GM23338 (cell line): ENCODE measurements around the gene CEBPE. TPM values are rescaled to one million over a fixed set of nuclear protein-coding genes. Genes with fewer than 3 reads are reported as not detected.

ENCODE experiments used
- ATAC-seq: fragments of 200-7000 bp; cut with Tn5 transposase; 3 replicates; pipeline ENCODE4 v1.9.1; 2020
- DNase-seq: peaks from one replicate; pipeline ENCODE4 v3.0.0-alpha.2; 2015; ENCODE audit warnings: low spot score
- H2AFZ ChIP-seq: fragments of 200-600 bp; sonication (generic); 2 replicates; pipeline ENCODE4 v1.8.0; 2016; ENCODE audit warnings: antibody characterized with exemption, mild to moderate bottlenecking, moderate library complexity
- H3F3A ChIP-seq: fragments of 200-600 bp; sonication (generic); replicated peaks from 2 replicates; pipeline ENCODE4 v1.8.0; 2017; ENCODE audit warnings: antibody characterized with exemption, mixed run types, low read depth
- H3K27ac ChIP-seq: fragments of 200-600 bp; sonication (generic); 2 replicates; pipeline ENCODE4 v1.6.1; 2016; ENCODE audit warnings: low read depth
- H3K27me3 ChIP-seq: fragments of 200-600 bp; sonication (generic); 2 replicates; pipeline ENCODE4 v1.8.0; 2016; ENCODE audit warnings: mild to moderate bottlenecking, mixed run types, moderate library complexity; ENCODE audit not compliant: insufficient read depth
- H3K36me3 ChIP-seq: fragments of 200-600 bp; sonication (generic); 2 replicates; pipeline ENCODE4 v1.8.0; 2016; ENCODE audit warnings: mild to moderate bottlenecking; ENCODE audit not compliant: insufficient read depth
- H3K4me1 ChIP-seq: fragments of 200-600 bp; sonication (generic); 2 replicates; pipeline ENCODE4 v1.8.0; 2016; ENCODE audit warnings: mild to moderate bottlenecking, moderate library complexity; ENCODE audit not compliant: insufficient read depth
- H3K4me2 ChIP-seq: fragments of 200-600 bp; sonication (generic); 2 replicates; pipeline ENCODE4 v1.7.1; 2017; ENCODE audit warnings: mixed run types
- H3K4me3 ChIP-seq: fragments of 200-600 bp; sonication (generic); 2 replicates; pipeline ENCODE4 v1.6.1; 2016; ENCODE audit warnings: mixed run types
- H3K79me2 ChIP-seq: fragments of 200-600 bp; sonication (generic); replicated peaks from 2 replicates; pipeline ENCODE4 v1.8.0; 2017; ENCODE audit warnings: mild to moderate bottlenecking; ENCODE audit not compliant: insufficient read depth
- H3K9me2 ChIP-seq: fragments of 200-600 bp; sonication (generic); 2 replicates; pipeline ENCODE4 v1.8.0; 2017; ENCODE audit not compliant: insufficient read depth
- H4K20me1 ChIP-seq: fragments of 200-600 bp; sonication (generic); replicated peaks from 2 replicates; pipeline ENCODE4 v1.8.0; 2017; ENCODE audit warnings: mild to moderate bottlenecking; ENCODE audit not compliant: insufficient read depth
- H3K27ac Mint-ChIP-seq: 2 replicates; pipeline ENCODE4 v1.8.0; 2020; ENCODE audit warnings: inconsistent platforms, mild to moderate bottlenecking, moderate library complexity, mixed read lengths
- H3K27me3 Mint-ChIP-seq: 3 replicates; pipeline ENCODE4 v1.8.0; 2022; ENCODE audit warnings: low read depth, mild to moderate bottlenecking, moderate library complexity, mixed read lengths, inconsistent platforms; ENCODE audit not compliant: insufficient read depth, poor library complexity
- H3K36me3 Mint-ChIP-seq: 3 replicates; pipeline ENCODE4 v1.8.0; 2021; ENCODE audit warnings: low read depth, mild to moderate bottlenecking, inconsistent platforms, moderate library complexity, mixed read lengths
- H3K4me1 Mint-ChIP-seq: 3 replicates; pipeline ENCODE4 v1.8.0; 2020; ENCODE audit warnings: mild to moderate bottlenecking, inconsistent platforms, mixed read lengths
- H3K4me3 Mint-ChIP-seq: 3 replicates; pipeline ENCODE4 v1.8.0; 2021; ENCODE audit warnings: moderate library complexity, mild to moderate bottlenecking, inconsistent platforms, mixed read lengths
- H3K9me3 Mint-ChIP-seq: 3 replicates; pipeline ENCODE4 v1.8.0; 2020; ENCODE audit warnings: moderate library complexity, mild to moderate bottlenecking, inconsistent platforms, mixed read lengths
- STAT1 ChIP-seq: IDR thresholded peaks from one replicate; pipeline ENCODE4 v1.6.1; 2016; ENCODE audit warnings: antibody characterized with exemption; ENCODE audit not compliant: unreplicated experiment
- ZNF114 ChIP-seq: fragments of 250-450 bp; sonication (Bioruptor Pico); IDR thresholded peaks from 2 replicates; pipeline ENCODE4 v1.5.0; 2020; ENCODE audit warnings: mild to moderate bottlenecking, moderate library complexity
- polyA plus RNA-seq: library from polyadenylated mRNA; unstranded; fragments of >200 nt; fragmentation: Nextera tagmentation; extraction: Ambion mirVana; gene quantifications from 2 replicates; pipeline ENCODE4 v1.2.1, GENCODE V29; 2016
- total RNA-seq: library from RNA; depleted of rRNA; stranded (reverse); fragments of >200 nt; shearing (Covaris generic); gene quantifications from 2 replicates; pipeline ENCODE4 v1.2.3, GENCODE V29; 2014
- TF ChIP-seq, protein P1 (sequence below): fragments of 250-450 bp; sonication (Bioruptor Pico); IDR thresholded peaks from 2 replicates; pipeline ENCODE4 v1.5.0; 2020; ENCODE audit warnings: mild to moderate bottlenecking, moderate library complexity

CEBPE gene
- total and polyA plus RNA-seq, 2 experiments from 2014 or later = not detected

DNA sequence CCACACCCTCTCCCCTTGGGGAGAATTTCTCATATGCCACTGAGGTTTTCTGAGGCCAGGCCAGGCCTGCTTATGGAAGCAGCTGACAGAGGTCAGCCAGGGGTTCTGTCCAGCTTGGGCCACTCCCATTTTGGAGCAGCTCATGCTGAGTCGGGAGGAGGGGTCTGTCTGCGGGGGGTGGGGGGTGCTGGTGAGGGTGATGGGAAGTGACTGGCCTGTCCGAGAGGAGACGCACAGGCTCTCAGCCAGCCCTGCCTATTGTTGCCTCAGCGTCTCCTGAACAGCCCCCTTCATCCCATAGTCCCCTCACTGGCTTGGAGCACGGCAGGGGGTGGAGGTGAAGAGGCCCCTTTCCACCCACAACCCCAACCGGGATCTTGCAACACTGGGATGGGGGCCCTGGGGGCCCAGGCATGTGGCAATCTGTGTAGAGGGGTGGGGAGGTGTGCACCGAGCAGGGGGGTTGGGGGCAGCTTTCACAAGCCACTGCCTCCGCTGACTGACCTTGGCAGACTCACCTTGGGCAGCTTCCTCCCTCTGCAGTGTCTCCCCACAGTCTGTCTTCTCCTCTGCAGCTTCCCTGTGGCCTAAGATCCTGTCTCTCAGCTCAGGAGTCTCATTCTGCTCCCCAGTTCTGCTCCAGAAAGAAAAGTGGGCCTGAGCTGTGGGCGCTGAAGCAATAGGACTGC lies 5.5 kb downstream of the CEBPE start:
- H3K36me3 Mint-ChIP-seq = peaks cover 4% of the 10 kb centered on the region; the same call in 1 of the 3 replicates
- no peaks in the 10 kb centered on the region for H3K79me2 ChIP-seq
- no peaks in the 10 kb centered on the region for H3K9me2 ChIP-seq
- H3K4me3 Mint-ChIP-seq = no peak overlapping the region
- H3K27ac Mint-ChIP-seq = no peak overlapping the region
- peaks cover 5% of the 10 kb centered on the region for H3K27me3 Mint-ChIP-seq
- ATAC-seq (peak; percentile 47), DNase-seq (no peak)
- peak overlapping the region; percentile 86 for H2AFZ ChIP-seq
- H3K27me3 ChIP-seq = no peaks in the 10 kb centered on the region
- H3K9me3 Mint-ChIP-seq = no peaks in the 10 kb centered on the region; the same call in 2 of the 3 replicates
- H3K4me3 ChIP-seq = no peak overlapping the region
- no peak for TF ChIP-seq ZNF114 (CRISPR knock-in tag)
- TF ChIP-seq, protein P1, sequence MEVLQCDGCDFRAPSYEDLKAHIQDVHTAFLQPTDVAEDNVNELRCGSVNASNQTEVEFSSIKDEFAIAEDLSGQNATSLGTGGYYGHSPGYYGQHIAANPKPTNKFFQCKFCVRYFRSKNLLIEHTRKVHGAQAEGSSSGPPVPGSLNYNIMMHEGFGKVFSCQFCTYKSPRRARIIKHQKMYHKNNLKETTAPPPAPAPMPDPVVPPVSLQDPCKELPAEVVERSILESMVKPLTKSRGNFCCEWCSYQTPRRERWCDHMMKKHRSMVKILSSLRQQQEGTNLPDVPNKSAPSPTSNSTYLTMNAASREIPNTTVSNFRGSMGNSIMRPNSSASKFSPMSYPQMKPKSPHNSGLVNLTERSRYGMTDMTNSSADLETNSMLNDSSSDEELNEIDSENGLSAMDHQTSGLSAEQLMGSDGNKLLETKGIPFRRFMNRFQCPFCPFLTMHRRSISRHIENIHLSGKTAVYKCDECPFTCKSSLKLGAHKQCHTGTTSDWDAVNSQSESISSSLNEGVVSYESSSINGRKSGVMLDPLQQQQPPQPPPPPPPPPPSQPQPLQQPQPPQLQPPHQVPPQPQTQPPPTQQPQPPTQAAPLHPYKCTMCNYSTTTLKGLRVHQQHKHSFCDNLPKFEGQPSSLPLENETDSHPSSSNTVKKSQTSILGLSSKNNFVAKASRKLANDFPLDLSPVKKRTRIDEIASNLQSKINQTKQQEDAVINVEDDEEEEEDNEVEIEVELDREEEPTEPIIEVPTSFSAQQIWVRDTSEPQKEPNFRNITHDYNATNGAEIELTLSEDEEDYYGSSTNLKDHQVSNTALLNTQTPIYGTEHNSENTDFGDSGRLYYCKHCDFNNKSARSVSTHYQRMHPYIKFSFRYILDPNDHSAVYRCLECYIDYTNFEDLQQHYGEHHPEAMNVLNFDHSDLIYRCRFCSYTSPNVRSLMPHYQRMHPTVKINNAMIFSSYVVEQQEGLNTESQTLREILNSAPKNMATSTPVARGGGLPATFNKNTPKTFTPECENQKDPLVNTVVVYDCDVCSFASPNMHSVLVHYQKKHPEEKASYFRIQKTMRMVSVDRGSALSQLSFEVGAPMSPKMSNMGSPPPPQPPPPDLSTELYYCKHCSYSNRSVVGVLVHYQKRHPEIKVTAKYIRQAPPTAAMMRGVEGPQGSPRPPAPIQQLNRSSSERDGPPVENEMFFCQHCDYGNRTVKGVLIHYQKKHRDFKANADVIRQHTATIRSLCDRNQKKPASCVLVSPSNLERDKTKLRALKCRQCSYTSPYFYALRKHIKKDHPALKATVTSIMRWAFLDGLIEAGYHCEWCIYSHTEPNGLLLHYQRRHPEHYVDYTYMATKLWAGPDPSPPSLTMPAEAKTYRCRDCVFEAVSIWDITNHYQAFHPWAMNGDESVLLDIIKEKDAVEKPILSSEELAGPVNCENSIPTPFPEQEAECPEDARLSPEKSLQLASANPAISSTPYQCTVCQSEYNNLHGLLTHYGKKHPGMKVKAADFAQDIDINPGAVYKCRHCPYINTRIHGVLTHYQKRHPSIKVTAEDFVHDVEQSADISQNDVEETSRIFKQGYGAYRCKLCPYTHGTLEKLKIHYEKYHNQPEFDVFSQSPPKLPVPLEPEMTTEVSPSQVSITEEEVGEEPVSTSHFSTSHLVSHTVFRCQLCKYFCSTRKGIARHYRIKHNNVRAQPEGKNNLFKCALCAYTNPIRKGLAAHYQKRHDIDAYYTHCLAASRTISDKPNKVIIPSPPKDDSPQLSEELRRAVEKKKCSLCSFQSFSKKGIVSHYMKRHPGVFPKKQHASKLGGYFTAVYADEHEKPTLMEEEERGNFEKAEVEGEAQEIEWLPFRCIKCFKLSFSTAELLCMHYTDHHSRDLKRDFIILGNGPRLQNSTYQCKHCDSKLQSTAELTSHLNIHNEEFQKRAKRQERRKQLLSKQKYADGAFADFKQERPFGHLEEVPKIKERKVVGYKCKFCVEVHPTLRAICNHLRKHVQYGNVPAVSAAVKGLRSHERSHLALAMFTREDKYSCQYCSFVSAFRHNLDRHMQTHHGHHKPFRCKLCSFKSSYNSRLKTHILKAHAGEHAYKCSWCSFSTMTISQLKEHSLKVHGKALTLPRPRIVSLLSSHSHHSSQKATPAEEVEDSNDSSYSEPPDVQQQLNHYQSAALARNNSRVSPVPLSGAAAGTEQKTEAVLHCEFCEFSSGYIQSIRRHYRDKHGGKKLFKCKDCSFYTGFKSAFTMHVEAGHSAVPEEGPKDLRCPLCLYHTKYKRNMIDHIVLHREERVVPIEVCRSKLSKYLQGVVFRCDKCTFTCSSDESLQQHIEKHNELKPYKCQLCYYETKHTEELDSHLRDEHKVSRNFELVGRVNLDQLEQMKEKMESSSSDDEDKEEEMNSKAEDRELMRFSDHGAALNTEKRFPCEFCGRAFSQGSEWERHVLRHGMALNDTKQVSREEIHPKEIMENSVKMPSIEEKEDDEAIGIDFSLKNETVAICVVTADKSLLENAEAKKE (CRISPR knock-in tag) = no peak
- no peak for TF ChIP-seq STAT1
- peaks cover 12% of the 10 kb centered on the region; the same call in 1 of the 2 replicates for H3K4me1 ChIP-seq
- peaks cover 19% of the 10 kb centered on the region for H3K4me1 Mint-ChIP-seq
- no peaks in the 10 kb centered on the region for H3K36me3 ChIP-seq
- H3K27ac ChIP-seq = no peak overlapping the region
- H3K4me2 ChIP-seq = peak overlapping the region; percentile 21
- no peaks in the 10 kb centered on the region for H4K20me1 ChIP-seq
- no peaks in the 10 kb centered on the region for H3F3A ChIP-seq
